HepG2 (cell line): ENCODE results near the gene SHTN1. TPM values are rescaled to one million over a fixed set of nuclear protein-coding genes. Genes with fewer than 3 reads are reported as not detected.

Experiments used
- DMAP1 ChIP-seq: IDR thresholded peaks from 2 replicates; pipeline ENCODE4 v1.6.1; 2016
- GATA4 ChIP-seq: sonication (generic); IDR thresholded peaks from 2 replicates; pipeline ENCODE4 v1.6.1; 2016; ENCODE audit warnings: antibody characterized with exemption, low read depth, borderline replicate concordance
- HDAC1 ChIP-seq: sonication (generic); formaldehyde crosslinking; IDR thresholded peaks from 2 replicates; pipeline ENCODE4 v1.5.1; 2020; ENCODE audit warnings: mild to moderate bottlenecking, missing genetic modification reagents
- PLRG1 ChIP-seq: fragments of 450-650 bp; conservative IDR thresholded peaks from 2 replicates; pipeline ENCODE4 v1.6.1; 2016
- TBP ChIP-seq: sonication (generic); formaldehyde crosslinking; IDR thresholded peaks from 2 replicates; pipeline ENCODE4 v1.5.0; 2020; ENCODE audit warnings: missing genetic modification reagents
- ZFP36L1 ChIP-seq: sonication (generic); formaldehyde crosslinking; IDR thresholded peaks from 2 replicates; pipeline ENCODE4 v1.8.0; 2022; ENCODE audit warnings: mild to moderate bottlenecking, missing genetic modification reagents, moderate library complexity
- ZNF33A ChIP-seq: sonication (generic); formaldehyde crosslinking; IDR thresholded peaks from 2 replicates; pipeline ENCODE4 v1.5.1; 2020; ENCODE audit warnings: missing genetic modification reagents, mild to moderate bottlenecking, moderate library complexity, borderline replicate concordance
- ZNF703 ChIP-seq: sonication (generic); formaldehyde crosslinking; IDR thresholded peaks from 2 replicates; pipeline ENCODE4 v1.5.1; 2020; ENCODE audit warnings: missing genetic modification reagents, mild to moderate bottlenecking, moderate library complexity, borderline replicate concordance
- ZNF782 ChIP-seq: sonication (generic); formaldehyde crosslinking; IDR thresholded peaks from 2 replicates; pipeline ENCODE4 v1.4.0; 2020; ENCODE audit warnings: missing genetic modification reagents, mild to moderate bottlenecking, borderline replicate concordance
- ZZZ3 ChIP-seq: sonication (generic); formaldehyde crosslinking; IDR thresholded peaks from 2 replicates; pipeline ENCODE4 v1.4.0; 2020; ENCODE audit warnings: missing genetic modification reagents, mild to moderate bottlenecking, borderline replicate concordance
- polyA plus RNA-seq, 8 experiments: library from polyadenylated mRNA; depleted of rRNA in 3 of 8; stranded (reverse) in 7 of 8; unstranded in 1 of 8; fragments of >200 nt; fragmentation: Illumina TruSeq in 4 of 8; extraction: Trizol in 4 of 8; gene quantifications; 2 replicates each; pipeline versions ENCODE4 v1.2.1 to v1.2.3, GENCODE V29; 2011 to 2016; ENCODE audit warnings: low read depth in 4 of 8, missing spikeins in 1 of 8, mixed read lengths in 1 of 8; ENCODE audit not compliant: insufficient read depth in 1 of 8
- total RNA-seq, 5 experiments: library from RNA; depleted of rRNA; stranded (reverse); fragments of >200 nt; fragmentation: Illumina TruSeq; extraction: Trizol; gene quantifications; 2 replicates each; pipeline ENCODE4 v1.2.3, GENCODE V29; 2016; ENCODE audit warnings: low read depth in 1 of 5
- TF ChIP-seq, protein P1 (sequence below): sonication (generic); formaldehyde crosslinking; IDR thresholded peaks from 2 replicates; pipeline ENCODE4 v1.9.0; 2021; ENCODE audit warnings: mild to moderate bottlenecking, missing genetic modification reagents
- TF ChIP-seq, protein P2 (sequence below): sonication (generic); formaldehyde crosslinking; IDR thresholded peaks from 2 replicates; pipeline ENCODE4 v1.4.0; 2020; ENCODE audit warnings: missing genetic modification reagents, borderline replicate concordance
- TF ChIP-seq, protein P3 (sequence below): fragments of 450-650 bp; IDR thresholded peaks from 2 replicates; pipeline ENCODE4 v1.6.1; 2017; ENCODE audit warnings: mild to moderate bottlenecking

Gene SHTN1
- total and polyA plus RNA-seq, 2 of the 13 experiments (the other 11 are each of a cell fraction or from before 2014, with no cell fraction given): 11.3 to 15.6 TPM

DNA sequence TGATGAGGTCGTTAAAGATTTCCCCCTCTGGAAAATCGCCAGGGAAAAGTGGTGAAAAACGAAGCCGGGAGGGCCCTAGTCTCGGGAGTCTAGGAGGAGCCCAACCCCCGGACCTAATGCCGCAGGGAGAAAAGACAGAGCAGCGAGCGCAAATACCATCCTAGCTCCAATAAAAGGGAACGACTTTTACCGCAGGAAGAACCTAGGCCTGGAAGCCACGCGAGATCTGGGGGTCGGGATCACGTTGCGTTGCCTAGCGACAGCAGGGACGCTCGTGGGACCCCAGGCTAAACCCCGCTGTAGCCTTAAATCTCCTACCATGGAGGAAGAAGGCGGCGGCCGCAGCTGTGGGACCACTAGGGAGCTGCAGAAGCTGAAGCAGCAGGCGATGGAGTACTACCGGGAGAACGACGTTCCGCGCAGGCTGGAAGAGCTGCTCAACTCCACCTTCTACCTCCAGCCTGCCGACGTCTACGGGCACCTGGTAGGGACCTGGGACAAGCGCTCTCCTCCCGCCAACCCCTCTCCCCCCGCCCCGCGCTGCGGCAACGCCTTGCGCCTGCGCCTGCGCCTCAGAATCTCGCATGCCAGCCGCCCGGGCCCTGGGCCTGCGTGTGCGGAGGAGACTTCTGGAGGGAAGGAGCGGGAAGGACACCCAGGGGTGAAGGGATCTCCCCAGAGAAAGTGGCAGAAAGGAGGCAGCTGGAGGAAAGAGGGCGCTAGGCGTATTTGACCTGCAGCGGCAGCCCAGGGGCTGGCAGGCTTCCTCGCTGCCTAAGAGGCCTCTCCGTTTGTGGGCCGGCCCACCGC, 155.5 kb downstream of the SHTN1 start, which contains the start of gene ENO4 (continued):
- TF ChIP-seq, protein P1, sequence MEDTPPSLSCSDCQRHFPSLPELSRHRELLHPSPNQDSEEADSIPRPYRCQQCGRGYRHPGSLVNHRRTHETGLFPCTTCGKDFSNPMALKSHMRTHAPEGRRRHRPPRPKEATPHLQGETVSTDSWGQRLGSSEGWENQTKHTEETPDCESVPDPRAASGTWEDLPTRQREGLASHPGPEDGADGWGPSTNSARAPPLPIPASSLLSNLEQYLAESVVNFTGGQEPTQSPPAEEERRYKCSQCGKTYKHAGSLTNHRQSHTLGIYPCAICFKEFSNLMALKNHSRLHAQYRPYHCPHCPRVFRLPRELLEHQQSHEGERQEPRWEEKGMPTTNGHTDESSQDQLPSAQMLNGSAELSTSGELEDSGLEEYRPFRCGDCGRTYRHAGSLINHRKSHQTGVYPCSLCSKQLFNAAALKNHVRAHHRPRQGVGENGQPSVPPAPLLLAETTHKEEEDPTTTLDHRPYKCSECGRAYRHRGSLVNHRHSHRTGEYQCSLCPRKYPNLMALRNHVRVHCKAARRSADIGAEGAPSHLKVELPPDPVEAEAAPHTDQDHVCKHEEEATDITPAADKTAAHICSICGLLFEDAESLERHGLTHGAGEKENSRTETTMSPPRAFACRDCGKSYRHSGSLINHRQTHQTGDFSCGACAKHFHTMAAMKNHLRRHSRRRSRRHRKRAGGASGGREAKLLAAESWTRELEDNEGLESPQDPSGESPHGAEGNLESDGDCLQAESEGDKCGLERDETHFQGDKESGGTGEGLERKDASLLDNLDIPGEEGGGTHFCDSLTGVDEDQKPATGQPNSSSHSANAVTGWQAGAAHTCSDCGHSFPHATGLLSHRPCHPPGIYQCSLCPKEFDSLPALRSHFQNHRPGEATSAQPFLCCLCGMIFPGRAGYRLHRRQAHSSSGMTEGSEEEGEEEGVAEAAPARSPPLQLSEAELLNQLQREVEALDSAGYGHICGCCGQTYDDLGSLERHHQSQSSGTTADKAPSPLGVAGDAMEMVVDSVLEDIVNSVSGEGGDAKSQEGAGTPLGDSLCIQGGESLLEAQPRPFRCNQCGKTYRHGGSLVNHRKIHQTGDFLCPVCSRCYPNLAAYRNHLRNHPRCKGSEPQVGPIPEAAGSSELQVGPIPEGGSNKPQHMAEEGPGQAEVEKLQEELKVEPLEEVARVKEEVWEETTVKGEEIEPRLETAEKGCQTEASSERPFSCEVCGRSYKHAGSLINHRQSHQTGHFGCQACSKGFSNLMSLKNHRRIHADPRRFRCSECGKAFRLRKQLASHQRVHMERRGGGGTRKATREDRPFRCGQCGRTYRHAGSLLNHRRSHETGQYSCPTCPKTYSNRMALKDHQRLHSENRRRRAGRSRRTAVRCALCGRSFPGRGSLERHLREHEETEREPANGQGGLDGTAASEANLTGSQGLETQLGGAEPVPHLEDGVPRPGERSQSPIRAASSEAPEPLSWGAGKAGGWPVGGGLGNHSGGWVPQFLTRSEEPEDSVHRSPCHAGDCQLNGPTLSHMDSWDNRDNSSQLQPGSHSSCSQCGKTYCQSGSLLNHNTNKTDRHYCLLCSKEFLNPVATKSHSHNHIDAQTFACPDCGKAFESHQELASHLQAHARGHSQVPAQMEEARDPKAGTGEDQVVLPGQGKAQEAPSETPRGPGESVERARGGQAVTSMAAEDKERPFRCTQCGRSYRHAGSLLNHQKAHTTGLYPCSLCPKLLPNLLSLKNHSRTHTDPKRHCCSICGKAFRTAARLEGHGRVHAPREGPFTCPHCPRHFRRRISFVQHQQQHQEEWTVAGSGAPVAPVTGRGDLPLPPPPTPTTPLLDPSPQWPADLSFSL (CRISPR knock-in tag): no peak
- TF ChIP-seq ZNF703 (no peak), HDAC1 (CRISPR knock-in tag) (no peak), ZFP36L1 (CRISPR knock-in tag) (no peak), DMAP1 (CRISPR knock-in tag) (peak; percentile 13; the same call in 1 of the 2 replicates), GATA4 (no peak), ZNF782 (CRISPR knock-in tag) (no peak), TBP (no peak), ZNF33A (CRISPR knock-in tag) (no peak), PLRG1 (no peak), ZZZ3 (CRISPR knock-in tag) (no peak)
- TF ChIP-seq, protein P2, sequence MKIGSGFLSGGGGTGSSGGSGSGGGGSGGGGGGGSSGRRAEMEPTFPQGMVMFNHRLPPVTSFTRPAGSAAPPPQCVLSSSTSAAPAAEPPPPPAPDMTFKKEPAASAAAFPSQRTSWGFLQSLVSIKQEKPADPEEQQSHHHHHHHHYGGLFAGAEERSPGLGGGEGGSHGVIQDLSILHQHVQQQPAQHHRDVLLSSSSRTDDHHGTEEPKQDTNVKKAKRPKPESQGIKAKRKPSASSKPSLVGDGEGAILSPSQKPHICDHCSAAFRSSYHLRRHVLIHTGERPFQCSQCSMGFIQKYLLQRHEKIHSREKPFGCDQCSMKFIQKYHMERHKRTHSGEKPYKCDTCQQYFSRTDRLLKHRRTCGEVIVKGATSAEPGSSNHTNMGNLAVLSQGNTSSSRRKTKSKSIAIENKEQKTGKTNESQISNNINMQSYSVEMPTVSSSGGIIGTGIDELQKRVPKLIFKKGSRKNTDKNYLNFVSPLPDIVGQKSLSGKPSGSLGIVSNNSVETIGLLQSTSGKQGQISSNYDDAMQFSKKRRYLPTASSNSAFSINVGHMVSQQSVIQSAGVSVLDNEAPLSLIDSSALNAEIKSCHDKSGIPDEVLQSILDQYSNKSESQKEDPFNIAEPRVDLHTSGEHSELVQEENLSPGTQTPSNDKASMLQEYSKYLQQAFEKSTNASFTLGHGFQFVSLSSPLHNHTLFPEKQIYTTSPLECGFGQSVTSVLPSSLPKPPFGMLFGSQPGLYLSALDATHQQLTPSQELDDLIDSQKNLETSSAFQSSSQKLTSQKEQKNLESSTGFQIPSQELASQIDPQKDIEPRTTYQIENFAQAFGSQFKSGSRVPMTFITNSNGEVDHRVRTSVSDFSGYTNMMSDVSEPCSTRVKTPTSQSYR (CRISPR knock-in tag): no peak
- TF ChIP-seq, protein P3, sequence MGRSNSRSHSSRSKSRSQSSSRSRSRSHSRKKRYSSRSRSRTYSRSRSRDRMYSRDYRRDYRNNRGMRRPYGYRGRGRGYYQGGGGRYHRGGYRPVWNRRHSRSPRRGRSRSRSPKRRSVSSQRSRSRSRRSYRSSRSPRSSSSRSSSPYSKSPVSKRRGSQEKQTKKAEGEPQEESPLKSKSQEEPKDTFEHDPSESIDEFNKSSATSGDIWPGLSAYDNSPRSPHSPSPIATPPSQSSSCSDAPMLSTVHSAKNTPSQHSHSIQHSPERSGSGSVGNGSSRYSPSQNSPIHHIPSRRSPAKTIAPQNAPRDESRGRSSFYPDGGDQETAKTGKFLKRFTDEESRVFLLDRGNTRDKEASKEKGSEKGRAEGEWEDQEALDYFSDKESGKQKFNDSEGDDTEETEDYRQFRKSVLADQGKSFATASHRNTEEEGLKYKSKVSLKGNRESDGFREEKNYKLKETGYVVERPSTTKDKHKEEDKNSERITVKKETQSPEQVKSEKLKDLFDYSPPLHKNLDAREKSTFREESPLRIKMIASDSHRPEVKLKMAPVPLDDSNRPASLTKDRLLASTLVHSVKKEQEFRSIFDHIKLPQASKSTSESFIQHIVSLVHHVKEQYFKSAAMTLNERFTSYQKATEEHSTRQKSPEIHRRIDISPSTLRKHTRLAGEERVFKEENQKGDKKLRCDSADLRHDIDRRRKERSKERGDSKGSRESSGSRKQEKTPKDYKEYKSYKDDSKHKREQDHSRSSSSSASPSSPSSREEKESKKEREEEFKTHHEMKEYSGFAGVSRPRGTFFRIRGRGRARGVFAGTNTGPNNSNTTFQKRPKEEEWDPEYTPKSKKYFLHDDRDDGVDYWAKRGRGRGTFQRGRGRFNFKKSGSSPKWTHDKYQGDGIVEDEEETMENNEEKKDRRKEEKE: no peak
